H1 (cell line): ENCODE data around the gene HOXD10. TPM values are rescaled to one million over a fixed set of nuclear protein-coding genes. Genes with fewer than 3 reads are reported as not detected.

Experiments
- CTCF ChIA-PET: fragments of 300-600 bp; sonication (Branson Sonifier 250); formaldehyde crosslinking; loops from one replicate; lab custom pipeline; 2021; ENCODE audit not compliant: partially characterized antibody; lab: Charles Lee
- POLR2A ChIA-PET: fragments of 300-600 bp; sonication (Branson Sonifier 250); formaldehyde crosslinking; loops from one replicate; lab custom pipeline; 2021; ENCODE audit warnings: inconsistent platforms; ENCODE audit not compliant: partially characterized antibody; lab: Charles Lee
- DNase-seq, 2 experiments: peaks; one replicate each; pipeline versions ENCODE4 v3.0.0 to v3.0.0-alpha.2; 2010 to 2022; ENCODE audit warnings: low spot score in 2 of 2, low read depth in 1 of 2, mixed read lengths in 1 of 2
- FAIRE-seq: peaks from 2 replicates; lab custom pipeline; 2011; peaks lifted over from hg19 to GRCh38; lab: Jason Lieb, UNC
- H2AFZ ChIP-seq: 2 replicates; pipeline ENCODE4 v1.8.1; 2012; ENCODE audit warnings: low read length, inconsistent platforms
- H2AK5ac ChIP-seq: 2 replicates; pipeline ENCODE4 v1.6.1; 2013; ENCODE audit warnings: low read depth, low read length
- H2BK120ac ChIP-seq: replicated peaks from 2 replicates; pipeline ENCODE3; 2013; ENCODE audit warnings: low read depth, low read length, inconsistent platforms
- H2BK12ac ChIP-seq: 2 replicates; pipeline ENCODE4 v1.6.1; 2013; ENCODE audit warnings: low read depth, low read length
- H2BK15ac ChIP-seq: 2 replicates; pipeline ENCODE4 v1.6.1; 2013; ENCODE audit warnings: low read length
- H2BK20ac ChIP-seq: 2 replicates; pipeline ENCODE4 v1.6.1; 2013; ENCODE audit warnings: low read length
- H2BK5ac ChIP-seq: 2 replicates; pipeline ENCODE4 v1.6.1; 2013; ENCODE audit warnings: low read depth, low read length
- H3K14ac ChIP-seq: 2 replicates; pipeline ENCODE4 v1.6.1; 2013; ENCODE audit warnings: inconsistent platforms; ENCODE audit not compliant: insufficient read length
- H3K18ac ChIP-seq: 2 replicates; pipeline ENCODE4 v1.6.1; 2013; ENCODE audit warnings: low read length; ENCODE audit errors: extremely low read depth
- H3K23ac ChIP-seq: 2 replicates; pipeline ENCODE4 v1.6.1; 2013; ENCODE audit warnings: inconsistent platforms; ENCODE audit not compliant: insufficient read length
- H3K23me2 ChIP-seq: 2 replicates; pipeline ENCODE4 v1.6.1; 2013; ENCODE audit warnings: low read depth, low read length
- H3K27ac ChIP-seq: 2 replicates; pipeline ENCODE4 v1.6.1; 2011; ENCODE audit warnings: low read depth, low read length, inconsistent platforms
- H3K27me3 ChIP-seq, 4 experiments: replicated peaks in 1 of 4; 1 replicate in 1 of 4; 2 replicates in 3 of 4; pipeline versions ENCODE4 v1.6.1 to v1.8.1; 2011 to 2013; ENCODE audit warnings: low read length in 3 of 4, mild to moderate bottlenecking in 3 of 4, inconsistent platforms in 2 of 4, mixed read lengths in 2 of 4, moderate library complexity in 1 of 4; ENCODE audit not compliant: control insufficient read depth in 3 of 4, insufficient read depth in 3 of 4; ENCODE audit errors: extremely low read depth in 1 of 4
- H3K36me3 ChIP-seq, 4 experiments: 2 replicates each; pipeline versions ENCODE4 v1.6.1 to v1.8.1; 2011 to 2013; ENCODE audit warnings: mild to moderate bottlenecking in 4 of 4, low read length in 3 of 4, moderate library complexity in 2 of 4, control low read depth in 1 of 4, inconsistent platforms in 1 of 4; ENCODE audit not compliant: insufficient read depth in 4 of 4, control insufficient read depth in 2 of 4
- H3K4ac ChIP-seq: replicated peaks from 2 replicates; pipeline ENCODE3; 2013; ENCODE audit warnings: low read length, low read depth, mixed read lengths, inconsistent platforms; ENCODE audit not compliant: insufficient read length
- H3K4me1 ChIP-seq, 4 experiments: replicated peaks in 1 of 4; 1 replicate in 1 of 4; 2 replicates in 3 of 4; pipeline versions ENCODE4 v1.6.1 to v1.8.1; 2011 to 2013; ENCODE audit warnings: low read length in 3 of 4, inconsistent platforms in 2 of 4, mixed read lengths in 1 of 4; ENCODE audit not compliant: insufficient read depth in 4 of 4, control insufficient read depth in 3 of 4
- H3K4me2 ChIP-seq, 2 experiments: 2 replicates each; pipeline versions ENCODE4 v1.6.1 to v1.8.1; 2011 to 2013; ENCODE audit warnings: low read depth in 2 of 2, low read length in 2 of 2, control low read depth in 1 of 2, inconsistent platforms in 1 of 2, mild to moderate bottlenecking in 1 of 2; ENCODE audit not compliant: insufficient read depth in 1 of 2
- H3K4me3 ChIP-seq, 4 experiments: fragments of 200-600, 300-600 bp in 1 of 4; sonication (generic), shearing (Covaris generic), sonication (Bioruptor Twin) in 1 of 4; 2 replicates each; pipeline versions ENCODE4 v1.5.1 to v1.8.1; 2011 to 2016; ENCODE audit warnings: low read length in 4 of 4, low read depth in 3 of 4, control low read depth in 2 of 4, inconsistent platforms in 2 of 4, mild to moderate bottlenecking in 2 of 4, mixed read lengths in 1 of 4, moderate library complexity in 1 of 4; ENCODE audit not compliant: insufficient read depth in 2 of 4; ENCODE audit errors: extremely low read depth in 1 of 4
- H3K56ac ChIP-seq: replicated peaks from 2 replicates; pipeline ENCODE3; 2013; ENCODE audit warnings: low read depth, mild to moderate bottlenecking, mixed read lengths, low read length, inconsistent platforms; ENCODE audit not compliant: insufficient read length
- H3K79me1 ChIP-seq: 2 replicates; pipeline ENCODE4 v1.6.1; 2013; ENCODE audit warnings: low read depth, low read length, control low read depth
- H3K79me2 ChIP-seq, 2 experiments: 2 replicates each; pipeline versions ENCODE4 v1.6.1 to v1.8.1; 2012 to 2013; ENCODE audit warnings: low read length in 2 of 2, mild to moderate bottlenecking in 2 of 2, inconsistent platforms in 1 of 2; ENCODE audit not compliant: insufficient read depth in 2 of 2, control insufficient read depth in 1 of 2
- H3K9ac ChIP-seq, 4 experiments: replicated peaks in 1 of 4; 1 replicate in 1 of 4; 2 replicates in 3 of 4; pipeline versions ENCODE4 v1.6.1 to v1.8.1; 2011 to 2013; ENCODE audit warnings: low read depth in 3 of 4, low read length in 3 of 4, control low read depth in 2 of 4, mild to moderate bottlenecking in 2 of 4, moderate library complexity in 2 of 4, inconsistent platforms in 1 of 4; ENCODE audit errors: extremely low read depth in 1 of 4
- H3K9me3 ChIP-seq, 2 experiments: 2 replicates each; pipeline versions ENCODE4 v1.6.1 to v1.8.1; 2012 to 2013; ENCODE audit warnings: mild to moderate bottlenecking in 2 of 2, moderate library complexity in 2 of 2, control low read depth in 1 of 2, inconsistent platforms in 1 of 2, low read depth in 1 of 2, low read length in 1 of 2, mixed read lengths in 1 of 2; ENCODE audit not compliant: insufficient read depth in 2 of 2
- H4K20me1 ChIP-seq, 2 experiments: replicated peaks in 1 of 2; 2 replicates each; pipeline versions ENCODE3 to v1.8.1; 2011 to 2013; ENCODE audit warnings: inconsistent platforms in 2 of 2, low read length in 2 of 2, mild to moderate bottlenecking in 1 of 2; ENCODE audit not compliant: insufficient read depth in 2 of 2, control insufficient read depth in 1 of 2
- H4K5ac ChIP-seq: 2 replicates; pipeline ENCODE4 v1.6.1; 2013; ENCODE audit warnings: low read length, low read depth, mixed read lengths, inconsistent platforms; ENCODE audit not compliant: insufficient read length
- H4K8ac ChIP-seq: 2 replicates; pipeline ENCODE4 v1.8.0; 2013; ENCODE audit warnings: mild to moderate bottlenecking, moderate library complexity, low read length, inconsistent platforms; ENCODE audit not compliant: insufficient read depth; ENCODE audit errors: extremely low read depth
- H4K91ac ChIP-seq: replicated peaks from 2 replicates; pipeline ENCODE3; 2013; ENCODE audit warnings: low read length, mixed read lengths, inconsistent platforms; ENCODE audit not compliant: insufficient read length
- BRCA1 ChIP-seq: IDR thresholded peaks from 2 replicates; pipeline ENCODE4 v1.6.1; 2012; ENCODE audit warnings: low read depth, low read length, improper control_type of control experiment
- WGBS, 2 experiments: shearing (Covaris generic) in 1 of 2; methylation state at CpG; one replicate each; pipeline versions ENCODE4 v1.1.6 to v1.1.7; 2013 to 2015; ENCODE audit warnings: low lambda C conversion rate in 2 of 2, mixed read lengths in 2 of 2, inconsistent platforms in 1 of 2, low coverage in 1 of 2, missing lambda C conversion rate in 1 of 2; ENCODE audit not compliant: insufficient replicate concordance in 2 of 2, insufficient coverage in 1 of 2, insufficient read length in 1 of 2; ENCODE audit errors: extremely low coverage in 1 of 2, missing lambda C conversion rate in 1 of 2; 5-methylcytosine and 5-hydroxymethylcytosine counted together
- polyA plus RNA-seq, 7 experiments: library from polyadenylated mRNA; depleted of rRNA in 3 of 7; stranded (reverse) in 5 of 7; unstranded in 2 of 7; fragments of >200 nt in 5 of 7; fragments of 200-250 nt in 2 of 7; gene quantifications; 1 replicate in 5 of 7; 2 replicates in 1 of 7; 4 replicates in 1 of 7; pipeline versions ENCODE4 v1.2.1 to v1.2.3, GENCODE V29; 2011 to 2013; ENCODE audit warnings: missing spikeins in 2 of 7, mixed read lengths in 2 of 7
- total RNA-seq: library from RNA; stranded (reverse); fragmentation: NEBNext Ultra II Directional; extraction: Animal tissue kit (Norgen Biotek cat#: 25700); gene quantifications from 2 replicates; pipeline ENCODE4 v1.2.1, GENCODE V29; 2021

Gene HOXD10
- total and polyA plus RNA-seq, 2 of the 8 experiments (the other 6 are each of a cell fraction or from before 2014, with no cell fraction given): not detected

- no peak overlapping the region for H3K9ac ChIP-seq
Measured at GRCh38 chr2:176139661-176140512, 23.3 kb downstream of the HOXD10 start.

More at GRCh38 chr2:176139661-176140512, 23.3 kb downstream of the HOXD10 start:
- Histone ChIP-seq H3K56ac (no peak overlapping the region), H2BK12ac (no peak overlapping the region), H4K5ac (no peak overlapping the region), H2AK5ac (no peak overlapping the region), H3K4me1 (peaks cover 0 to 9% (median 4%) of the 10 kb centered on the region in 4 experiments; a peak in 5 of 7 replicates), H4K91ac (no peak overlapping the region), H3K9me3 (no peaks in the 10 kb centered on the region), H2BK15ac (no peak overlapping the region), H3K23ac (no peak overlapping the region), H2BK5ac (no peak overlapping the region), H3K79me2 (no peaks in the 10 kb centered on the region), H2BK120ac (no peak overlapping the region), H2BK20ac (no peak overlapping the region), H3K36me3 (peaks cover 0 to 4% (median 0%) of the 10 kb centered on the region in 4 experiments; a peak in 1 of 8 replicates), H3K23me2 (peaks cover 3% of the 10 kb centered on the region; the same call in 1 of the 2 replicates), H3K4ac (no peak overlapping the region), H3K27ac (no peak overlapping the region), H3K4me3 (peak overlapping the region in 1 of 4 experiments; percentile 67; a peak in 2 of 8 replicates), H3K27me3 (peaks cover 81 to 100% (median 96%) of the 10 kb centered on the region in 4 experiments), H3K18ac (no peak overlapping the region), H3K4me2 (peak overlapping the region; percentile 4 to 79; a peak in 3 of 4 replicates), H4K8ac (no peak overlapping the region), H4K20me1 (peaks cover 1 to 13% of the 10 kb centered on the region in 2 experiments), H2AFZ (no peak overlapping the region), H3K14ac (no peak overlapping the region), H3K79me1 (no peaks in the 10 kb centered on the region)
- no peak for TF ChIP-seq BRCA1
- CTCF ChIA-PET: interaction anchor here (0.6 to 10.0 kb wide), 79 partner anchors 8 to 1620 kb away, joined by 3 to 119 read pairs (median 5); partner anchors contain the start of genes HOXD10, HOXD4, HOXD8 and HOXD9
- FAIRE-seq (no peak), DNase-seq (no peak)
- 49% methylated on average over 34 of the region's 41 CpGs; no CpG with 5 or more reads in 1 of the 2 experiments for WGBS, 2 experiments
- POLR2A ChIA-PET: interaction anchor here (1.0 to 1.8 kb wide), 3 partner anchors 11 to 22 kb away, joined by 3 to 4 read pairs (median 3); partner anchors contain the start of gene HOXD4
